Placental pericyte (primary cell): ENCODE measurements around the gene RIPOR3. TPM values are rescaled to one million over a fixed set of nuclear protein-coding genes. Genes with fewer than 3 reads are reported as not detected.

Experiments
- small RNA-seq: library from RNA; depleted of rRNA; stranded (forward); fragments of <200 nt; gene quantifications from one replicate; pipeline ENCODE3, GENCODE V24; 2012; ENCODE audit warnings: low replicate concordance
- total RNA-seq: library from RNA; depleted of rRNA; stranded (reverse); fragments of >200 nt; gene quantifications from 2 replicates; pipeline ENCODE4 v1.2.3, GENCODE V29; 2012

Gene RIPOR3, protein sequence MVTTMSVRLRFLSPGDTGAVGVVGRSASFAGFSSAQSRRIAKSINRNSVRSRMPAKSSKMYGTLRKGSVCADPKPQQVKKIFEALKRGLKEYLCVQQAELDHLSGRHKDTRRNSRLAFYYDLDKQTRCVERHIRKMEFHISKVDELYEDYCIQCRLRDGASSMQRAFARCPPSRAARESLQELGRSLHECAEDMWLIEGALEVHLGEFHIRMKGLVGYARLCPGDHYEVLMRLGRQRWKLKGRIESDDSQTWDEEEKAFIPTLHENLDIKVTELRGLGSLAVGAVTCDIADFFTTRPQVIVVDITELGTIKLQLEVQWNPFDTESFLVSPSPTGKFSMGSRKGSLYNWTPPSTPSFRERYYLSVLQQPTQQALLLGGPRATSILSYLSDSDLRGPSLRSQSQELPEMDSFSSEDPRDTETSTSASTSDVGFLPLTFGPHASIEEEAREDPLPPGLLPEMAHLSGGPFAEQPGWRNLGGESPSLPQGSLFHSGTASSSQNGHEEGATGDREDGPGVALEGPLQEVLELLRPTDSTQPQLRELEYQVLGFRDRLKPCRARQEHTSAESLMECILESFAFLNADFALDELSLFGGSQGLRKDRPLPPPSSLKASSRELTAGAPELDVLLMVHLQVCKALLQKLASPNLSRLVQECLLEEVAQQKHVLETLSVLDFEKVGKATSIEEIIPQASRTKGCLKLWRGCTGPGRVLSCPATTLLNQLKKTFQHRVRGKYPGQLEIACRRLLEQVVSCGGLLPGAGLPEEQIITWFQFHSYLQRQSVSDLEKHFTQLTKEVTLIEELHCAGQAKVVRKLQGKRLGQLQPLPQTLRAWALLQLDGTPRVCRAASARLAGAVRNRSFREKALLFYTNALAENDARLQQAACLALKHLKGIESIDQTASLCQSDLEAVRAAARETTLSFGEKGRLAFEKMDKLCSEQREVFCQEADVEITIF
- total RNA-seq, result 33.3 and 40.7 TPM in 2 replicates

GRCh38 chr20:50690650-50691572 is at the start of gene RIPOR3:
TSS of gene RIPOR3 (minus strand) at chr20:50691542. CDS start at chr20:50691128, 414 bp downstream.

DNA sequence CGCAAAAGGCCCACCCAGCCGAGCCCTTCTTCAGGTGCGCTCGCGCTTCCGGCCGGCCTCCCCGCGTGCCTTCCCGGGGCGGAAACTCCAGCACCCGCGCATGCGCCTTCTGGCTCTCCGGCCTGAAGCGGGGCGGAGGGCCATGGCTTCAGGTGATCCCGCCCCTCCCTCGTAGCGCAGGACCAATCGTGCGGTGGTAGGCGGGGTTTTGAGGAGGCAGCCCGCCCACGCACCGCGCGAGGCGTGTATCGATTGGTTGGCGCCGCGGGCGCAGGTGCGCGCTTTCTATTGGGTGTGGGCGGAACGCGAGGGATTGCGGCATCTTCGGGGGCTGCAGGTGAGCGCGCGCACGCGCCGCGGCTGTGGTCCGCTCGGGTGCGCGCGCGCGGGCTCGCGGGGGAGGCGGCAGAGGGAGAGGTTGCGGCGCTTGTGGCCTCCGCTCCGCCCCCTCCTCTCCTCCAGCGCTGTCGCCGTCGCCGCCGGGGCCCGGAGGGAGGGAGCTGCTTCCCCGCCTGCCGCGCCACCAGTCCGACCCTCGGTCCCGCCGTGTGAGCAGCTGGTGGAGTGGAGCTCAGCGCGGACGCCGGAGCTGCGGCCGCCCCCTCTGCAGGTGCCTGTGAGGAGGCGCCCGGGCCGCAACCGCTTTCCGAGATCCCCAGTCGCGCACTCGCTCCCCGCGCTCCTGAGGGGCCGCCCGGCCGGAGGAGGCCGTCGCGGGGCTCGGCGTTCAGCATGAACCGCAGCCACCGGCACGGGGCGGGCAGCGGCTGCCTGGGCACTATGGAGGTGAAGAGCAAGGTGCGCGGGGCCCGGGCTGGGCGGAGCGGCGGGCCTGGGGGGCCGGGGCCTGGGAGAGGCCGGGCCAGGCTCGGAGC is 40.0 kb upstream of the RIPOR3 start, which contains the start of gene PARD6B:
Gene PARD6B, plus strand, starts transcription at position 526 of the 875 bp plus-strand sequence. Its CDS starts 207 bp downstream, at position 733.

Small RNAs within 50 kb of the gene (small RNA-seq; reads per million reads assigned to genes)
- gene MIR1302-5 (not detected), gene MIR645 (not detected), gene RF00019 (not detected)

Other genes with a start within 250 kb of the RIPOR3 start
- gene PTPN1, start 181.2 kb downstream of the RIPOR3 start, total RNA-seq, result 30.4 and 52.3 TPM in 2 replicates
- 3.4 and 9.6 TPM in 2 replicates for gene PARD6B, start 40.0 kb upstream of the RIPOR3 start, total RNA-seq
- 7.0 and 17.5 TPM in 2 replicates for gene BCAS4, start 103.5 kb upstream of the RIPOR3 start, total RNA-seq
- 23.8 and 27.6 TPM in 2 replicates for gene ADNP, start 239.9 kb upstream of the RIPOR3 start, total RNA-seq